Endothelial cell of umbilical vein (primary cell): ENCODE data around the gene CDHR4.

ENCODE experiments used
- EZH2 ChIP-seq: IDR thresholded peaks from 2 replicates; pipeline ENCODE4 v1.6.1; 2012; ENCODE audit warnings: borderline replicate concordance, low read depth, mild to moderate bottlenecking, moderate library complexity, low read length, inconsistent platforms; ENCODE audit not compliant: severe bottlenecking
- FOS ChIP-seq: IDR thresholded peaks from 2 replicates; pipeline ENCODE4 v1.6.1; 2011; ENCODE audit warnings: mild to moderate bottlenecking, low read length, moderate library complexity, borderline replicate concordance; ENCODE audit not compliant: insufficient read depth
- GATA2 ChIP-seq: IDR thresholded peaks from 2 replicates; pipeline ENCODE4 v1.7.0; 2011; ENCODE audit warnings: low read depth, mild to moderate bottlenecking, moderate library complexity, mixed read lengths, low read length; ENCODE audit not compliant: insufficient read length, insufficient read depth
- JUN ChIP-seq: IDR thresholded peaks from 2 replicates; pipeline ENCODE4 v1.6.1; 2011; ENCODE audit warnings: borderline replicate concordance, low read depth; ENCODE audit not compliant: insufficient read length, insufficient read depth
- MYC ChIP-seq: IDR thresholded peaks from one replicate; pipeline ENCODE4 v1.6.1; 2011; ENCODE audit warnings: mild to moderate bottlenecking, low read depth, low read length
- POLR2A ChIP-seq: IDR thresholded peaks from 2 replicates; pipeline ENCODE4 v1.6.1; 2012; ENCODE audit warnings: low read depth, mild to moderate bottlenecking, control low read depth, low read length
- POLR2AphosphoS5 ChIP-seq: IDR thresholded peaks from 2 replicates; pipeline ENCODE4 v1.6.1; 2012; ENCODE audit warnings: low read depth, mild to moderate bottlenecking, control low read depth, low read length, moderate library complexity; ENCODE audit not compliant: insufficient read depth
- TF ChIP-seq, protein P1 (sequence below), 2 donors: IDR thresholded peaks; 1 replicate in 1 of 2; 2 replicates in 1 of 2; pipeline ENCODE4 v1.5.1; 2011; ENCODE audit warnings: low read length in 2 of 2, mild to moderate bottlenecking in 2 of 2, moderate library complexity in 2 of 2, control low read depth in 1 of 2, inconsistent platforms in 1 of 2, low read depth in 1 of 2; ENCODE audit not compliant: insufficient read depth in 1 of 2; ENCODE audit errors: extremely low read depth in 1 of 2
- TF ChIP-seq, protein P2 (sequence below): IDR thresholded peaks from 2 replicates; pipeline ENCODE4 v1.6.1; 2011; ENCODE audit not compliant: insufficient read depth, insufficient read length

DNA sequence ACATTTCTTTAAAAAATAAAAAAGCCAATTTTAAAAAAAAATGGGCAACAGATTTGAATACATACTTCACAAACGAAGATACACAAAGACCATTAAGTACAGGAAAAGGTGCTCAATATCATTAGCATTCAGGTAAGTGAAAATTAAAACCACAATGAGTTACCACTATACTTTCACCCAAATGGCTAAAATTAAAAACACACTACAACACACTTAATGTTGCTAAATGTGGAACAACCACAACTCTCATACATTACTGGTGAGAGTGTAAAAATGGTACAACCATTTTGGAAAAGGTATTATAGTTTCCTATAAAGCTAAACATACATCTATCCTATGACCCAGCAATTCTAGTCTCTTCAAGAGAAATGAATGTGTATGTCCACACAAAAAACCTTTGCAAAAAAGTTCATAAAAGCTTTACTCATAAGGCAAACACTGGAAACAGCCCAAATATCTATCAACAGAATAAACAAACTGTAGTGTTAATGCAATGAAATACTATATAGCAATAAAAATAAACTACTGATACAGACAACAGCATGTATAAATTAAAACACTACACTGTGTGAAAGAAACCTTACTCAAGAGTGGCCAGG, 28.2 kb downstream of the CDHR4 start:
- TF ChIP-seq EZH2, result no peak
- TF ChIP-seq, protein P1, sequence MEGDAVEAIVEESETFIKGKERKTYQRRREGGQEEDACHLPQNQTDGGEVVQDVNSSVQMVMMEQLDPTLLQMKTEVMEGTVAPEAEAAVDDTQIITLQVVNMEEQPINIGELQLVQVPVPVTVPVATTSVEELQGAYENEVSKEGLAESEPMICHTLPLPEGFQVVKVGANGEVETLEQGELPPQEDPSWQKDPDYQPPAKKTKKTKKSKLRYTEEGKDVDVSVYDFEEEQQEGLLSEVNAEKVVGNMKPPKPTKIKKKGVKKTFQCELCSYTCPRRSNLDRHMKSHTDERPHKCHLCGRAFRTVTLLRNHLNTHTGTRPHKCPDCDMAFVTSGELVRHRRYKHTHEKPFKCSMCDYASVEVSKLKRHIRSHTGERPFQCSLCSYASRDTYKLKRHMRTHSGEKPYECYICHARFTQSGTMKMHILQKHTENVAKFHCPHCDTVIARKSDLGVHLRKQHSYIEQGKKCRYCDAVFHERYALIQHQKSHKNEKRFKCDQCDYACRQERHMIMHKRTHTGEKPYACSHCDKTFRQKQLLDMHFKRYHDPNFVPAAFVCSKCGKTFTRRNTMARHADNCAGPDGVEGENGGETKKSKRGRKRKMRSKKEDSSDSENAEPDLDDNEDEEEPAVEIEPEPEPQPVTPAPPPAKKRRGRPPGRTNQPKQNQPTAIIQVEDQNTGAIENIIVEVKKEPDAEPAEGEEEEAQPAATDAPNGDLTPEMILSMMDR (IDR thresholded peaks at IDR 0.05; ENCODE audit: extremely low read depth in 1 of 2, insufficient read depth in 1 of 2, low read depth in 1 of 2, low read length in 2 of 2), result no peak
- no peak for TF ChIP-seq POLR2AphosphoS5
- TF ChIP-seq POLR2A, result no peak
- no peak for TF ChIP-seq JUN
- TF ChIP-seq GATA2, result no peak
- TF ChIP-seq, protein P2, sequence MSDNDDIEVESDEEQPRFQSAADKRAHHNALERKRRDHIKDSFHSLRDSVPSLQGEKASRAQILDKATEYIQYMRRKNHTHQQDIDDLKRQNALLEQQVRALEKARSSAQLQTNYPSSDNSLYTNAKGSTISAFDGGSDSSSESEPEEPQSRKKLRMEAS, result no peak
- no peak for TF ChIP-seq MYC
- no peak for TF ChIP-seq FOS
